ENCODE data around the gene PBX3.

GRCh38 chr9:125890826-125891225 lies 143.7 kb downstream of the PBX3 start:
- TF ChIP-seq, protein P1, sequence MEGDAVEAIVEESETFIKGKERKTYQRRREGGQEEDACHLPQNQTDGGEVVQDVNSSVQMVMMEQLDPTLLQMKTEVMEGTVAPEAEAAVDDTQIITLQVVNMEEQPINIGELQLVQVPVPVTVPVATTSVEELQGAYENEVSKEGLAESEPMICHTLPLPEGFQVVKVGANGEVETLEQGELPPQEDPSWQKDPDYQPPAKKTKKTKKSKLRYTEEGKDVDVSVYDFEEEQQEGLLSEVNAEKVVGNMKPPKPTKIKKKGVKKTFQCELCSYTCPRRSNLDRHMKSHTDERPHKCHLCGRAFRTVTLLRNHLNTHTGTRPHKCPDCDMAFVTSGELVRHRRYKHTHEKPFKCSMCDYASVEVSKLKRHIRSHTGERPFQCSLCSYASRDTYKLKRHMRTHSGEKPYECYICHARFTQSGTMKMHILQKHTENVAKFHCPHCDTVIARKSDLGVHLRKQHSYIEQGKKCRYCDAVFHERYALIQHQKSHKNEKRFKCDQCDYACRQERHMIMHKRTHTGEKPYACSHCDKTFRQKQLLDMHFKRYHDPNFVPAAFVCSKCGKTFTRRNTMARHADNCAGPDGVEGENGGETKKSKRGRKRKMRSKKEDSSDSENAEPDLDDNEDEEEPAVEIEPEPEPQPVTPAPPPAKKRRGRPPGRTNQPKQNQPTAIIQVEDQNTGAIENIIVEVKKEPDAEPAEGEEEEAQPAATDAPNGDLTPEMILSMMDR (IDR thresholded peaks at IDR 0.05), result no peak
- TF ChIP-seq REST (IDR thresholded peaks at IDR 0.05; ENCODE audit: insufficient read depth in 1 of 2, low read depth in 2 of 2, low read length in 1 of 2), result no peak
- TF ChIP-seq POLR2AphosphoS5 (IDR thresholded peaks at IDR 0.05; ENCODE audit: low read depth, low read length), result no peak
